GM21529 (cell line): ENCODE results near the gene HNF1B.

Source experiments
- ATAC-seq: cut with Tn5 transposase; IDR thresholded peaks from one replicate; pipeline ENCODE4 v1.9.1; 2021; ENCODE audit not compliant: unreplicated experiment

HNF1B gene

GRCh38 chr17:37762666-37763065 lies 17.8 kb upstream of the HNF1B start:
- no peak for ATAC-seq

GRCh38 chr17:37761961-37762360 lies 17.1 kb upstream of the HNF1B start:
- ATAC-seq: no peak

GRCh38 chr17:37761059-37761458 lies 16.2 kb upstream of the HNF1B start:
- ATAC-seq: peak; percentile 44

- ATAC-seq: no peak
Measured at GRCh38 chr17:37759014-37759637, 14.3 kb upstream of the HNF1B start.

GRCh38 chr17:37756051-37756450 lies 11.2 kb upstream of the HNF1B start:
- ATAC-seq: no peak

- ATAC-seq: no peak
Measured at GRCh38 chr17:37755455-37755854, 10.6 kb upstream of the HNF1B start.

GRCh38 chr17:37754363-37754762 lies 9.5 kb upstream of the HNF1B start:
- no peak for ATAC-seq

- no peak for ATAC-seq
Measured at GRCh38 chr17:37752482-37752881, 7.6 kb upstream of the HNF1B start.

- ATAC-seq: no peak
Measured at GRCh38 chr17:37750768-37751475, 6.1 kb upstream of the HNF1B start.

- no peak for ATAC-seq
Measured at GRCh38 chr17:37750292-37750691, 5.4 kb upstream of the HNF1B start.

- no peak for ATAC-seq
Measured at GRCh38 chr17:37747222-37747621, 2.4 kb upstream of the HNF1B start.

GRCh38 chr17:37746617-37747016 lies 1.8 kb upstream of the HNF1B start:
- ATAC-seq: no peak

- no peak for ATAC-seq
Measured at GRCh38 chr17:37745801-37746426, 1.1 kb upstream of the HNF1B start.

- no peak for ATAC-seq
Measured at GRCh38 chr17:37744633-37744927, 279 bp downstream of the HNF1B start.

- ATAC-seq: no peak
Measured at GRCh38 chr17:37743875-37744632, 805 bp downstream of the HNF1B start.

- ATAC-seq: no peak
Measured at GRCh38 chr17:37743612-37743874, 1.3 kb downstream of the HNF1B start.

GRCh38 chr17:37742762-37743611 lies 1.9 kb downstream of the HNF1B start:
- no peak for ATAC-seq

- no peak for ATAC-seq
Measured at GRCh38 chr17:37742116-37742761, 2.6 kb downstream of the HNF1B start.

GRCh38 chr17:37741341-37742115 lies 3.3 kb downstream of the HNF1B start:
- no peak for ATAC-seq

GRCh38 chr17:37740915-37741314 lies 3.9 kb downstream of the HNF1B start:
- ATAC-seq: no peak
